IMR-90 (cell line): ENCODE results near the gene CDK5. TPM values are rescaled to one million over a fixed set of nuclear protein-coding genes. Genes with fewer than 3 reads are reported as not detected.

Experiments used
- ATAC-seq: fragments of 200-7000 bp; cut with Tn5 transposase; 2 replicates; pipeline ENCODE4 v1.9.1; 2020; ENCODE audit warnings: low read depth, mild to moderate bottlenecking, moderate library complexity
- BruUV-seq: library from RNA; stranded (reverse); fragments of 400-500 nt; replicated peaks from 2 replicates; lab custom pipeline; 2021; lab: Mats Ljungman, UMichigan
- CTCF ChIA-PET: fragments of 300-600 bp; formaldehyde crosslinking; extraction: SDS; loops from one replicate; lab custom pipeline; 2021; ENCODE audit warnings: antibody characterized with exemption; lab: Yijun Ruan, JAX
- POLR2A ChIA-PET: fragments of 300-600 bp; sonication (Branson Sonifier 250); formaldehyde crosslinking; loops from one replicate; lab custom pipeline; 2022; ENCODE audit warnings: antibody characterized with exemption; ENCODE audit not compliant: unreplicated experiment; lab: Charles Lee
- DNase-seq: peaks from one replicate; pipeline ENCODE4 v3.0.0; 2013
- H2AFZ ChIP-seq: replicated peaks from 2 replicates; pipeline ENCODE3; 2013; ENCODE audit warnings: low read length, mild to moderate bottlenecking; ENCODE audit not compliant: poor library complexity
- H2AK5ac ChIP-seq: 2 replicates; pipeline ENCODE4 v1.6.1; 2013; ENCODE audit warnings: low read depth, low read length, inconsistent platforms
- H2AK9ac ChIP-seq: replicated peaks from 2 replicates; pipeline ENCODE3; 2013; ENCODE audit warnings: mild to moderate bottlenecking, low read depth, low read length, moderate library complexity; ENCODE audit not compliant: poor library complexity
- H2BK120ac ChIP-seq: 2 replicates; pipeline ENCODE4 v1.6.1; 2013; ENCODE audit warnings: low read depth, low read length, inconsistent platforms
- H2BK15ac ChIP-seq: 3 replicates; pipeline ENCODE4 v1.6.1; 2013; ENCODE audit warnings: low read depth, low read length, inconsistent platforms
- H2BK20ac ChIP-seq: 2 replicates; pipeline ENCODE4 v1.6.1; 2013; ENCODE audit warnings: low read depth, mild to moderate bottlenecking, inconsistent platforms, low read length, moderate library complexity
- H2BK5ac ChIP-seq: 2 replicates; pipeline ENCODE4 v1.6.1; 2013; ENCODE audit warnings: mild to moderate bottlenecking, low read depth, low read length, inconsistent platforms; ENCODE audit not compliant: poor library complexity, severe bottlenecking
- H3K14ac ChIP-seq: replicated peaks from 2 replicates; pipeline ENCODE4 v1.6.1; 2013; ENCODE audit warnings: low read depth, low read length, inconsistent platforms
- H3K18ac ChIP-seq: 2 replicates; pipeline ENCODE4 v1.6.1; 2013; ENCODE audit warnings: low read depth, low read length, control low read depth
- H3K23ac ChIP-seq: 2 replicates; pipeline ENCODE4 v1.6.1; 2013; ENCODE audit warnings: low read depth, low read length, inconsistent platforms
- H3K27ac ChIP-seq: 2 replicates; pipeline ENCODE4 v1.5.1; 2013; ENCODE audit warnings: mild to moderate bottlenecking, control low read depth, low read length; ENCODE audit not compliant: insufficient read depth
- H3K27me3 ChIP-seq: 2 replicates; pipeline ENCODE4 v1.6.1; 2013; ENCODE audit warnings: low read length; ENCODE audit not compliant: control insufficient read depth, insufficient read depth
- H3K36me3 ChIP-seq: 2 replicates; pipeline ENCODE4 v1.6.1; 2013; ENCODE audit warnings: low read length, mixed read lengths; ENCODE audit not compliant: control insufficient read depth, insufficient read depth
- H3K4ac ChIP-seq: 2 replicates; pipeline ENCODE4 v1.6.1; 2013; ENCODE audit warnings: low read depth, low read length, inconsistent platforms
- H3K4me1 ChIP-seq: 2 replicates; pipeline ENCODE4 v1.6.1; 2013; ENCODE audit warnings: low read length, mixed read lengths; ENCODE audit not compliant: control insufficient read depth, insufficient read depth
- H3K4me2 ChIP-seq: 2 replicates; pipeline ENCODE4 v1.6.1; 2013; ENCODE audit warnings: low read depth, mild to moderate bottlenecking, control low read depth, low read length, moderate library complexity
- H3K4me3 ChIP-seq: 2 replicates; pipeline ENCODE4 v1.5.1; 2013; ENCODE audit warnings: low read depth, mild to moderate bottlenecking, control low read depth, low read length, moderate library complexity; ENCODE audit not compliant: insufficient read depth
- H3K56ac ChIP-seq: 2 replicates; pipeline ENCODE4 v1.6.1; 2013; ENCODE audit warnings: low read length, inconsistent platforms; ENCODE audit not compliant: insufficient read depth; ENCODE audit errors: extremely low read depth
- H3K79me1 ChIP-seq, 2 experiments: 2 replicates each; pipeline ENCODE4 v1.6.1; 2013; ENCODE audit warnings: low read length in 2 of 2, inconsistent platforms in 1 of 2, low read depth in 1 of 2
- H3K9ac ChIP-seq: 2 replicates; pipeline ENCODE4 v1.6.1; 2013; ENCODE audit warnings: low read depth, low read length, control low read depth
- H3K9me1 ChIP-seq: 2 replicates; pipeline ENCODE4 v1.6.1; 2013; ENCODE audit warnings: low read length, inconsistent platforms; ENCODE audit not compliant: insufficient read depth
- H3K9me3 ChIP-seq: 2 replicates; pipeline ENCODE4 v1.6.1; 2013; ENCODE audit warnings: low read length; ENCODE audit not compliant: control insufficient read depth, insufficient read depth
- H4K20me1 ChIP-seq: 2 replicates; pipeline ENCODE4 v1.6.1; 2013; ENCODE audit warnings: low read length, inconsistent platforms; ENCODE audit not compliant: insufficient read depth
- H4K5ac ChIP-seq: 2 replicates; pipeline ENCODE4 v1.6.1; 2013; ENCODE audit warnings: mild to moderate bottlenecking, low read depth, low read length, control low read depth
- H4K8ac ChIP-seq, 2 experiments: 2 replicates each; pipeline ENCODE4 v1.6.1; 2013; ENCODE audit warnings: low read depth in 2 of 2, low read length in 2 of 2, control low read depth in 1 of 2, inconsistent platforms in 1 of 2
- H4K91ac ChIP-seq: 2 replicates; pipeline ENCODE4 v1.6.1; 2013; ENCODE audit warnings: low read depth, low read length, inconsistent platforms; ENCODE audit not compliant: insufficient read depth
- BHLHE40 ChIP-seq: fragments of 150-350 bp; IDR thresholded peaks from 2 replicates; pipeline ENCODE4 v1.6.1; 2016; ENCODE audit warnings: mild to moderate bottlenecking, low read depth, low read length
- CEBPB ChIP-seq: IDR thresholded peaks from 2 replicates; pipeline ENCODE4 v1.6.1; 2012; ENCODE audit warnings: low read depth, low read length, improper control_type of control experiment
- CHD1 ChIP-seq: IDR thresholded peaks from 2 replicates; pipeline ENCODE4 v1.6.1; 2012; ENCODE audit warnings: low read depth, low read length, improper control_type of control experiment
- CTCF ChIP-seq: conservative IDR thresholded peaks from 2 replicates; pipeline ENCODE4 v1.5.1; 2012; ENCODE audit warnings: mild to moderate bottlenecking, low read depth, low read length, improper control_type of control experiment
- FOS ChIP-seq: fragments of 150-350 bp; IDR thresholded peaks from 2 replicates; pipeline ENCODE4 v1.6.1; 2016; ENCODE audit warnings: low read depth, low read length
- MAFK ChIP-seq: IDR thresholded peaks from 2 replicates; pipeline ENCODE4 v1.6.1; 2012; ENCODE audit warnings: low read depth, low read length, improper control_type of control experiment
- MAZ ChIP-seq: IDR thresholded peaks from 2 replicates; pipeline ENCODE4 v1.6.1; 2012; ENCODE audit warnings: low read depth, mild to moderate bottlenecking, low read length, improper control_type of control experiment, moderate library complexity, borderline replicate concordance
- MXI1 ChIP-seq: IDR thresholded peaks from 2 replicates; pipeline ENCODE4 v1.6.1; 2012; ENCODE audit warnings: low read depth, mild to moderate bottlenecking, low read length, moderate library complexity, borderline replicate concordance
- NFE2L2 ChIP-seq: fragments of 150-350 bp; IDR thresholded peaks from 2 replicates; pipeline ENCODE4 v1.6.1; 2016; ENCODE audit warnings: low read depth, mild to moderate bottlenecking, low read length
- POLR2A ChIP-seq: IDR thresholded peaks from 2 replicates; pipeline ENCODE4 v1.6.1; 2012; ENCODE audit warnings: mild to moderate bottlenecking, low read depth, low read length
- RAD21 ChIP-seq: IDR thresholded peaks from 2 replicates; pipeline ENCODE4 v1.6.1; 2012; ENCODE audit warnings: low read length, improper control_type of control experiment
- RFX5 ChIP-seq: IDR thresholded peaks from 2 replicates; pipeline ENCODE4 v1.8.0; 2012; ENCODE audit warnings: low read depth, mild to moderate bottlenecking, low read length, moderate library complexity
- SMC3 ChIP-seq: fragments of 150-350 bp; IDR thresholded peaks from 2 replicates; pipeline ENCODE4 v1.6.1; 2016; ENCODE audit warnings: low read depth, mild to moderate bottlenecking, antibody characterized with exemption, low read length, moderate library complexity
- USF2 ChIP-seq: fragments of 150-350 bp; IDR thresholded peaks from 2 replicates; pipeline ENCODE4 v1.6.1; 2017; ENCODE audit warnings: mild to moderate bottlenecking, antibody characterized with exemption, low read length, low read depth
- WGBS, 2 experiments: methylation state at CpG; one replicate each; pipeline versions ENCODE4 v1.1.5 to v1.1.7; 2013; ENCODE audit warnings: missing lambda C conversion rate in 2 of 2; ENCODE audit not compliant: insufficient read length in 1 of 2; ENCODE audit errors: extremely low coverage in 2 of 2; 5-methylcytosine and 5-hydroxymethylcytosine counted together
- dilution Hi-C: fragments of 300-500 bp; cut with HindIII; formaldehyde crosslinking; loops from one replicate; pipeline ENCODE4 v1.14.3; 2018; ENCODE audit warnings: low sequenced_read_pairs; ENCODE audit not compliant: unreplicated experiment
- in situ Hi-C: fragments of 300-500 bp; cut with MboI; formaldehyde crosslinking; loops from 3 replicates; pipeline ENCODE4 v1.14.3; 2019; ENCODE audit warnings: low sequenced_read_pairs, inconsistent platforms, mixed read lengths
- intact Hi-C: fragments of 100-400 bp; cut with micrococcal nuclease; formaldehyde crosslinking; loops from 2 replicates; pipeline ENCODE4 v1.10.0; 2022
- polyA plus RNA-seq, 3 experiments: library from polyadenylated mRNA; depleted of rRNA; stranded (reverse); fragments of >200 nt; gene quantifications; 2 replicates each; pipeline ENCODE4 v1.2.3, GENCODE V29; 2012; ENCODE audit warnings: low replicate concordance in 1 of 3
- total RNA-seq: library from RNA; depleted of rRNA; stranded (reverse); fragments of >200 nt; gene quantifications from 2 replicates; pipeline ENCODE4 v1.2.3, GENCODE V29; 2012
- TF ChIP-seq, protein P1 (sequence below): fragments of 150-350 bp; IDR thresholded peaks from 2 replicates; pipeline ENCODE4 v1.6.1; 2016; ENCODE audit warnings: low read depth, mild to moderate bottlenecking, low read length, moderate library complexity, borderline replicate concordance

Gene CDK5
- total and polyA plus RNA-seq, 2 of the 4 experiments (the other 2 are of a cell fraction): 22.4 to 34.8 TPM

DNA sequence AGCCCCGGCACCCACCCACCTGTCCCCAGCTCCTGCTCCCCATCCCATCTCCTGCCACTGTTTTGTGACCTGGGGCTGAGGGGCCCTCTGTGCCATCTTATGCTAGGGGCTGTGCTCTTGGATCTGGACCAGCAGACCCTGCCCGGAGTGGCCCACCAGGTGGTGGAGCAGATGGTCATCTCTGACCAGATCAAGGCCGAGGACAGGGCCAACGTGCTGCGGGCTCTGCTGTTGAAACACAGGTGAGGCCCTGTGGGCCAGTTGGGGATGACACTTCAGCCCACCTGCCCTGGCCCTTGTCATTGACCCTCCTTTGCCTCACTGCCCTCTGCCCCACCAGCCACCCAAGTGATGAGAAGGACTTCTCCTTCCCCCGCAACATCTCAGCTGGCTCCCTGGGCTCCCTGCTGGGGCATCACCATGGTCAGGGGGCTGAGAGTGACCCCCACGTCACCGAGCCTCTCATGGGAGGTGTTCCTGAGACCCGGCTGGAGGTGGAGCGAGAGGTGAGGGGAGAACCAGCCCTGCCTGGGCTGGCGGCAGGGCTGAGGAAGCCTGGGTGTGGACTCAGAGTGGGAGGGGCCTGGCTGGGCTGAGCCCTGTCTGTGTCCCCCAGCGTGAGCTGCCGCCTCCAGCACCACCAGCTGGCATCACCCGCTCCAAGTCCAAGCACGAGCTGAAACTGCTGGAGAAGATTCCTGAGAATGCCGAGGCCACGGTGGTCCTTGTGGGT, 12.3 kb upstream of the CDK5 start:
- Histone ChIP-seq H3K4ac (no peak overlapping the region), H4K8ac (no peak overlapping the region), H2AFZ (no peak overlapping the region), H3K56ac (no peak overlapping the region), H3K9ac (no peak overlapping the region), H3K27ac (no peak overlapping the region), H2AK9ac (peak overlapping the region; percentile 28), H3K14ac (no peak overlapping the region), H3K9me1 (0 out of 2 replicates have a peak, but pooled peaks cover 4% of the 10 kb centered on the region), H2BK15ac (no peak overlapping the region), H3K4me3 (no peak overlapping the region), H2BK5ac (no peak overlapping the region), H2BK120ac (no peak overlapping the region), H2AK5ac (no peak overlapping the region), H3K9me3 (no peaks in the 10 kb centered on the region), H4K91ac (no peak overlapping the region), H3K36me3 (peaks cover 86% of the 10 kb centered on the region), H3K79me1 (peaks cover 9 to 31% of the 10 kb centered on the region in 2 experiments), H2BK20ac (no peak overlapping the region), H3K27me3 (no peaks in the 10 kb centered on the region), H3K23ac (no peak overlapping the region), H3K18ac (no peak overlapping the region), H3K4me1 (peaks cover 6% of the 10 kb centered on the region; the same call in 1 of the 2 replicates), H4K5ac (no peak overlapping the region), H4K20me1 (peaks cover 9% of the 10 kb centered on the region), H3K4me2 (no peak overlapping the region)
- DNase-seq (no peak), ATAC-seq (no peak)
- WGBS, 2 experiments: 81% methylated on average over 4 of the region's 17 CpGs; no CpG with 5 or more reads in 1 of the 2 experiments
- TF ChIP-seq CEBPB (no peak), SMC3 (no peak), RAD21 (no peak), NFE2L2 (no peak), BHLHE40 (no peak), CTCF (no peak), MXI1 (no peak), MAZ (no peak), CHD1 (no peak), RFX5 (no peak), MAFK (no peak), POLR2A (no peak), USF2 (no peak), FOS (no peak)
- TF ChIP-seq, protein P1, sequence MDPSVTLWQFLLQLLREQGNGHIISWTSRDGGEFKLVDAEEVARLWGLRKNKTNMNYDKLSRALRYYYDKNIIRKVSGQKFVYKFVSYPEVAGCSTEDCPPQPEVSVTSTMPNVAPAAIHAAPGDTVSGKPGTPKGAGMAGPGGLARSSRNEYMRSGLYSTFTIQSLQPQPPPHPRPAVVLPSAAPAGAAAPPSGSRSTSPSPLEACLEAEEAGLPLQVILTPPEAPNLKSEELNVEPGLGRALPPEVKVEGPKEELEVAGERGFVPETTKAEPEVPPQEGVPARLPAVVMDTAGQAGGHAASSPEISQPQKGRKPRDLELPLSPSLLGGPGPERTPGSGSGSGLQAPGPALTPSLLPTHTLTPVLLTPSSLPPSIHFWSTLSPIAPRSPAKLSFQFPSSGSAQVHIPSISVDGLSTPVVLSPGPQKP: no peak
- CTCF ChIA-PET: no interaction called here
- BruUV-seq: no TSS peak
- dilution Hi-C loops: no loop called here
- in situ Hi-C loops: no loop called here
- POLR2A ChIA-PET: no interaction called here
- intact Hi-C loops: no loop called here
